Anterior cingulate cortex (tissue), 58 donors: Measurements from ENCODE around the gene COL6A1.
"Not testable (repeated sequence)": the region's sequence is repeated elsewhere in the genome, so short reads cannot be mapped to it uniquely, and the experiment has no call there.

ENCODE experiments used
- DNase-seq, 58 donors: peaks; one replicate each; lab custom pipeline; 2025; lab: John Stamatoyannopoulos, UW

The COL6A1 gene

GRCh38 chr21:45944601-45945000 is 37.0 kb upstream of the COL6A1 start:
- DNase-seq: no peak

- DNase-seq: no peak
These were observed 36.3 kb upstream of the COL6A1 start for GRCh38 chr21:45945066-45945867.

- no peak for DNase-seq
These were observed 35.7 kb upstream of the COL6A1 start for GRCh38 chr21:45945868-45946210.

- DNase-seq: no peak
These were observed 34.3 kb upstream of the COL6A1 start for GRCh38 chr21:45947296-45947695.

- no peak for DNase-seq
These were observed 33.8 kb upstream of the COL6A1 start for GRCh38 chr21:45947716-45948255.

- DNase-seq: no peak
These were observed 32.9 kb upstream of the COL6A1 start for GRCh38 chr21:45948576-45949141.

GRCh38 chr21:45949928-45950739 is 31.4 kb upstream of the COL6A1 start:
- no peak for DNase-seq

GRCh38 chr21:45950740-45951515 is 30.6 kb upstream of the COL6A1 start:
- peak in 3 of 58 donors; percentile 7 to 17 (median 14) for DNase-seq

GRCh38 chr21:45951676-45952075 is 29.9 kb upstream of the COL6A1 start:
- no peak for DNase-seq

GRCh38 chr21:45952527-45952926 is 29.0 kb upstream of the COL6A1 start:
- DNase-seq: not testable (repeated sequence)

GRCh38 chr21:45952974-45953373 is 28.6 kb upstream of the COL6A1 start:
- no peak for DNase-seq

- no peak for DNase-seq
These were observed 27.3 kb upstream of the COL6A1 start for GRCh38 chr21:45954261-45954660.

- no peak for DNase-seq
These were observed 26.6 kb upstream of the COL6A1 start for GRCh38 chr21:45954921-45955320.

- DNase-seq: no peak
These were observed 24.0 kb upstream of the COL6A1 start for GRCh38 chr21:45957551-45957950.

GRCh38 chr21:45957981-45958600 is 23.5 kb upstream of the COL6A1 start:
- no peak for DNase-seq

- DNase-seq: no peak
These were observed 22.4 kb upstream of the COL6A1 start for GRCh38 chr21:45959182-45959581.

GRCh38 chr21:45959779-45960390 is 21.7 kb upstream of the COL6A1 start:
- no peak for DNase-seq

- not testable (repeated sequence) for DNase-seq
These were observed 20.2 kb upstream of the COL6A1 start for GRCh38 chr21:45961408-45961807.

- DNase-seq: no peak
These were observed 18.9 kb upstream of the COL6A1 start for GRCh38 chr21:45962531-45963231.
